ENCODE results near the gene SMOC1. TPM values are rescaled to one million over a fixed set of nuclear protein-coding genes. Genes with fewer than 3 reads are reported as not detected.

SMOC1 gene
- total RNA-seq, 4 donors from 2014 or later = 0.60 to 5.8 (median 1.2) TPM

DNA sequence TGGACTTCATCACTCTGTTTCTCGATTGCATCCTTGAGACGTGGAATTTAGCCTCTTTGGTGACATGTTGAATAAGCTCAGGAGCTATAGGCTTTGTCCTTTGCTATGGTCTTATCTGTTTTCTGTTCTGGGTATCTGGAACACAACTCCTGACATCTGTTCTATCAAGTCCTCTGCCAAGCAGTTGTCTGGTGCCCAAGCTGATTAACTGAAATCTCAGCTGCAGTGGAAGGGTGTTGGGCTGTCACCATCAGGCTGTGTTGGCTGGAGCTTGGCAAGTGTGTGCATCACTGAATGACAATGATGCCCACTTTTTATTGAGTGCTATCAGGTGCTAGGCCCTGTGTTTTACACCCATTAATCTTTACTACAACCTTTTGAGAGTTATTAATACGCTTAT is 77.8 kb downstream of the SMOC1 start:
- DNase-seq (ENCODE audit: low spot score) = no peak
- no peak for ATAC-seq (ENCODE audit: low FRiP score)
- TF ChIP-seq, protein P1, sequence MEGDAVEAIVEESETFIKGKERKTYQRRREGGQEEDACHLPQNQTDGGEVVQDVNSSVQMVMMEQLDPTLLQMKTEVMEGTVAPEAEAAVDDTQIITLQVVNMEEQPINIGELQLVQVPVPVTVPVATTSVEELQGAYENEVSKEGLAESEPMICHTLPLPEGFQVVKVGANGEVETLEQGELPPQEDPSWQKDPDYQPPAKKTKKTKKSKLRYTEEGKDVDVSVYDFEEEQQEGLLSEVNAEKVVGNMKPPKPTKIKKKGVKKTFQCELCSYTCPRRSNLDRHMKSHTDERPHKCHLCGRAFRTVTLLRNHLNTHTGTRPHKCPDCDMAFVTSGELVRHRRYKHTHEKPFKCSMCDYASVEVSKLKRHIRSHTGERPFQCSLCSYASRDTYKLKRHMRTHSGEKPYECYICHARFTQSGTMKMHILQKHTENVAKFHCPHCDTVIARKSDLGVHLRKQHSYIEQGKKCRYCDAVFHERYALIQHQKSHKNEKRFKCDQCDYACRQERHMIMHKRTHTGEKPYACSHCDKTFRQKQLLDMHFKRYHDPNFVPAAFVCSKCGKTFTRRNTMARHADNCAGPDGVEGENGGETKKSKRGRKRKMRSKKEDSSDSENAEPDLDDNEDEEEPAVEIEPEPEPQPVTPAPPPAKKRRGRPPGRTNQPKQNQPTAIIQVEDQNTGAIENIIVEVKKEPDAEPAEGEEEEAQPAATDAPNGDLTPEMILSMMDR (IDR thresholded peaks at IDR 0.05) = no peak

DNA sequence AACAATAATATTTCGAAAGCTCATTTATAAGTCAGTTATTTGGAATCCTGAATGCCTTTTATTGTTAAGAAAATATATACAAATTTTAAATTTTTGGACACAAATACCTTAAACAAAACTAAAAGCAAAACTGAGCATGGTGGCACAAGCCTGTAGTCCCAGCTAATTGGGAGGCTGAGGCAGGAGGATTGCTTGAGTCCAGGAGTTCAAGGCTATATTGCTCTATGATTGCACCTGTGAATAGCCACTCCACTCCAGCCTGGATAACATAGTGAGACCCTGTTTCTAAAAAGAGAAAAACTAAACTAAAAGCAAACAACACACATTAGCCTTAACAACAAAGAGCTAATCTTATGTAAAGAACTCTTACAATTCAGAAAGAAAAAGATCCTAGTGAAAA is 78.8 kb downstream of the SMOC1 start:
- no peak for DNase-seq (ENCODE audit: low spot score)
- TF ChIP-seq, protein P1 (IDR thresholded peaks at IDR 0.05) = no peak
- ATAC-seq (ENCODE audit: low FRiP score) = no peak

DNA sequence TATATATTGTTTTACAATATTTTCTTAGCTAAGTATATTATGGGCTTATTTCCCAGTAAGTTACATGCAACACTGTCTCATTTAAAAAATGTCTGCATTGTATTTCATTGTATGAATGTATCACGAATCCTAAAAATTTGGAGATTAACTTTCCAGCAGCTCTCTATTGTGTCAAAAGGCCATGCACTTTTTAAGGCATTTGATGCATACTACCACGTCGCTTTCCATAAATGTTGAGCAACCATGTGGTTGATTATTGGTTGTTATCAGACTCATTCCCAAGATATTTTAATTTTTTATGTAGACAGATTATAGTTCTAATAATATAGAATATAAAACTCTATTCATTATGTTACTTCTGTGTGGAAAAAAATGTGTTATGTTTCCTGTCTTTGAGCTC is 79.9 kb downstream of the SMOC1 start:
- TF ChIP-seq, protein P1 (IDR thresholded peaks at IDR 0.05) = no peak
- ATAC-seq (ENCODE audit: low FRiP score) = no peak
- no peak for DNase-seq (ENCODE audit: low spot score)

DNA sequence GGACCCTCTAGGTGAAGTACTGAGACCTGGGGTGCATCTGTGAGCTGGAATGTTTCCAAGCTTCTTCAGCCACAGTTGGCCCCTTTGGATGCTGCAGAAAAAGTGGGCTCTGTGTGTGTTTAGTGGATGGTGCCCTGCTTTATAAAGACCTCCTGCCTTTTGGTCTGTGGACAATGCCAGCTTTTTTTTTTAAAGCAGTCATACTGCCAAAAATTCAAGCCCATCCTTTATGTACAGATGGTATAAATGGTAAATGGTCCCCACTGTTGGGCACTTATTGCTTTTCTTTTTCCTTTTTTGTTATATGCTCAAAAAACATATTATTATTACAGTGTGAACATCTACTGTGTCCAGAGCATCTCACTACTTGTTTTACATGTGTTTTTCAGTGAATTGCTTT is 81.1 kb downstream of the SMOC1 start:
- ATAC-seq (ENCODE audit: low FRiP score) (no peak), DNase-seq (ENCODE audit: low spot score) (no peak)
- TF ChIP-seq, protein P1 (IDR thresholded peaks at IDR 0.05) = no peak

DNA sequence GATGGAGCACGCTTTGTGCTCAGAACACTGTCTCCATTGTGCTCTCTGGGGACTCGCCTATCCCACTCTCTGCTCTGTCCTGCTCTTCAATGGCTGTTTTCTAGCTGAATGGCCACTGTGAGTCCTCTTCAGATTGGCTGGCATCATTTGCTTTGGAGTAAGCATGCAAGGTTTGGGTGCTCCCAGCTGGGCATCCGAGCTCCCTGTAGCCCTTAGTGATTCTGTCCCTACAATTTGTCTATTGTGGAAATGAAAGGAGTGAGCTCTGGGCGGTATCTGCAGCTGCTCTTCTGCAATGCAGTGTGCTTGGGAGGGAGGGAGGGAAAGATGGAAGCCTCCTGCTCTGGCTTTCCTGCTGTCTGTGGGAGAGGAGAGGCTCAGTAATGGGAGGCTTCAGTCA is 84.8 kb downstream of the SMOC1 start:
- ATAC-seq (ENCODE audit: low FRiP score) (no peak), DNase-seq (ENCODE audit: low spot score) (no peak)
- TF ChIP-seq, protein P1 (IDR thresholded peaks at IDR 0.05) = no peak

DNA sequence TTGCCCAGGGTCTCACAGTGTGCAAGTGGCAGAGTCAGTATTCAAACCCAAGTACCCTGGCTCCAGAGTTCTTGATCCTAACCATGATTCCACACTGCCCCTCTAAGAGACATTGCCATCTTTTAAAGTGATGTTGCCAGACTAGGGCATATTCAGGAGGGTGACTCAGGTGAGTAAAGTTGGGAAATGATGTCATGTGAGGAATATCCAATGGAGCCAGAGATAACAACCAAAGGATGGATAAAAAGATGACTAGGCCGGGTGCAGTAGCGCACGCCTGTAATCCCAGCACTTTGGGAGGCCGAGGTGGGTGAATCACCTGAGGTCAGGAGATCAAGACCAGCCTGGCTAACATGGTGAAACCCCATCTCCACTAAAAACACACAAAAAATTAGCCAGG is 85.6 kb downstream of the SMOC1 start:
- TF ChIP-seq, protein P1 (IDR thresholded peaks at IDR 0.05) = no peak
- ATAC-seq (ENCODE audit: low FRiP score) = no peak

DNA sequence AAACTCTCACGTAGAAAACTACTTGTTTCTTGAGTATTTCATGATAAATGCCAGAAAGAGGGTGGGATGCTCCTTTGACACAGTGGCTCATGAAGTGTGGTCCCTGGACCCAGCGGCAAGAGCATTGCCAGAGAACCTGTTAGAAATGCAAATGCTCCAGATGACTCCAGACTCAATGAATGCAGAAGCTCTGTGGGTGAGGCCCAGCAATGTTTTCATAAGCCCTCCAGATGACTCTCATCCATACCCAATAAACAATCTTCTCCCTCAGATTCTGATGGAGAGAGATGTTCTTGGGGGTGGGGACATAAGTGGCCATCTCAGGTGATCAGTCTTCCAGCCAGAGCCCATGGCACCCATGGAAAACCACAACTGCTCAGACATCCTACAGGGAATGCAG is 88.9 kb downstream of the SMOC1 start:
- TF ChIP-seq, protein P1 (IDR thresholded peaks at IDR 0.05) = no peak
- ATAC-seq (ENCODE audit: low FRiP score) = no peak
- no peak for DNase-seq (ENCODE audit: low spot score)

More for the DNA sequence above, 85.6 kb downstream of the SMOC1 start:
- DNase-seq (ENCODE audit: low spot score) = no peak
